ENCODE results near the gene CHD3. TPM values are rescaled to one million over a fixed set of nuclear protein-coding genes. Genes with fewer than 3 reads are reported as not detected.

The CHD3 gene
- total and polyA plus RNA-seq, 2 experiments from 2014 or later: 41.2 to 75.3 TPM

- no peaks in the 10 kb centered on the region for H4K20me1 ChIP-seq (ENCODE audit: insufficient read depth, poor library complexity, severe bottlenecking)
- H2AFZ ChIP-seq: no peak overlapping the region
- no peak overlapping the region for H3K4me3 ChIP-seq
- DNase-seq (ENCODE audit: low spot score): no peak
- H3K27me3 ChIP-seq: no peaks in the 10 kb centered on the region
- no peaks in the 10 kb centered on the region for H3K36me3 ChIP-seq (replicated peaks; ENCODE audit: insufficient read depth, low read depth)
- no peak overlapping the region for H3K27ac ChIP-seq
- 95% methylated on average over 7 of the region's 7 CpGs for WGBS (ENCODE audit: low lambda C conversion rate, missing lambda C conversion rate)
- H3K79me2 ChIP-seq: peaks cover 26% of the 10 kb centered on the region
- no peaks in the 10 kb centered on the region for H3K9me2 ChIP-seq (replicated peaks; ENCODE audit: insufficient read depth)
- H3K4me1 ChIP-seq (ENCODE audit: insufficient read depth): peaks cover 31% of the 10 kb centered on the region
- TF ChIP-seq EZH2phosphoT487 (IDR thresholded peaks at IDR 0.05; ENCODE audit: low read depth, severe bottlenecking, unreplicated experiment) (no peak), EZH2 (IDR thresholded peaks at IDR 0.05; ENCODE audit: borderline replicate concordance) (no peak), CTCF (IDR thresholded peaks at IDR 0.05; ENCODE audit: poor library complexity) (no peak)
- no peak overlapping the region for H3K4me2 ChIP-seq
- no peaks in the 10 kb centered on the region for H3K9me3 ChIP-seq (ENCODE audit: low read depth)
Observed at GRCh38 chr17:7878234-7878633, 10.4 kb upstream of the CHD3 start.

GRCh38 chr17:7880076-7880868, 8.3 kb upstream of the CHD3 start:
- no peaks in the 10 kb centered on the region for H3K9me2 ChIP-seq (replicated peaks; ENCODE audit: insufficient read depth)
- peak overlapping the region; percentile 97 for H3K27ac ChIP-seq
- no peak for DNase-seq (ENCODE audit: low spot score)
- no peaks in the 10 kb centered on the region for H3K27me3 ChIP-seq
- H2AFZ ChIP-seq: no peak overlapping the region
- WGBS (ENCODE audit: low lambda C conversion rate, missing lambda C conversion rate): 42% methylated on average over 3 of the region's 3 CpGs
- TF ChIP-seq EZH2phosphoT487 (IDR thresholded peaks at IDR 0.05; ENCODE audit: low read depth, severe bottlenecking, unreplicated experiment): no peak
- TF ChIP-seq CTCF (IDR thresholded peaks at IDR 0.05; ENCODE audit: poor library complexity): no peak
- no peak for TF ChIP-seq EZH2 (IDR thresholded peaks at IDR 0.05; ENCODE audit: borderline replicate concordance)
- H3K79me2 ChIP-seq: peaks cover 28% of the 10 kb centered on the region
- H3K9me3 ChIP-seq (ENCODE audit: low read depth): no peaks in the 10 kb centered on the region
- H3K4me2 ChIP-seq: peak overlapping the region; percentile 73
- H3K36me3 ChIP-seq (replicated peaks; ENCODE audit: insufficient read depth, low read depth): no peaks in the 10 kb centered on the region
- no peaks in the 10 kb centered on the region for H4K20me1 ChIP-seq (ENCODE audit: insufficient read depth, poor library complexity, severe bottlenecking)
- H3K4me3 ChIP-seq: no peak overlapping the region
- peaks cover 34% of the 10 kb centered on the region for H3K4me1 ChIP-seq (ENCODE audit: insufficient read depth)

- H3K9me3 ChIP-seq (ENCODE audit: low read depth): no peaks in the 10 kb centered on the region
- peaks cover 35% of the 10 kb centered on the region for H3K79me2 ChIP-seq
- peak overlapping the region; percentile 73 for H3K4me2 ChIP-seq
- no peaks in the 10 kb centered on the region for H3K36me3 ChIP-seq (replicated peaks; ENCODE audit: insufficient read depth, low read depth)
- peaks cover 34% of the 10 kb centered on the region for H3K4me1 ChIP-seq (ENCODE audit: insufficient read depth)
- no peaks in the 10 kb centered on the region for H3K27me3 ChIP-seq
- no peaks in the 10 kb centered on the region for H4K20me1 ChIP-seq (ENCODE audit: insufficient read depth, poor library complexity, severe bottlenecking)
- DNase-seq (ENCODE audit: low spot score): peak; percentile 32
- H3K4me3 ChIP-seq: no peak overlapping the region
- H3K9me2 ChIP-seq (replicated peaks; ENCODE audit: insufficient read depth): no peaks in the 10 kb centered on the region
- no peak overlapping the region for H2AFZ ChIP-seq
- H3K27ac ChIP-seq: peak overlapping the region; percentile 97
- 53% methylated on average over 7 of the region's 7 CpGs for WGBS (ENCODE audit: low lambda C conversion rate, missing lambda C conversion rate)
- TF ChIP-seq EZH2phosphoT487 (IDR thresholded peaks at IDR 0.05; ENCODE audit: low read depth, severe bottlenecking, unreplicated experiment) (no peak), CTCF (IDR thresholded peaks at IDR 0.05; ENCODE audit: poor library complexity) (no peak), EZH2 (IDR thresholded peaks at IDR 0.05; ENCODE audit: borderline replicate concordance) (no peak)
Observed at GRCh38 chr17:7881276-7882054, 7.1 kb upstream of the CHD3 start.

Measured in hepatocyte (in vitro differentiated cells).